ENCODE measurements around the gene GRAP2. TPM values are rescaled to one million over a fixed set of nuclear protein-coding genes. Genes with fewer than 3 reads are reported as not detected.

Gene GRAP2
- 119 and 120 TPM in 2 replicates for total RNA-seq (2011; cell fraction: chromatin; rRNA removed; ENCODE audit: low replicate concordance)
- 83.6 and 92.2 TPM in 2 replicates for total RNA-seq (2011; cell fraction: nucleolus; rRNA removed)
- total RNA-seq (2011; cell fraction: nucleoplasm; rRNA removed) = 114 and 167 TPM in 2 replicates
- total RNA-seq (2014; rRNA removed) = 67.9 and 83.1 TPM in 2 replicates
- total RNA-seq (2014; rRNA removed; fragmentation: Illumina TruSeq; extraction: Trizol) = 43.0 and 46.6 TPM in 2 replicates
- total RNA-seq (2015; rRNA removed; fragmentation: Illumina TruSeq; extraction: Trizol) = 29.5 and 30.2 TPM in 2 replicates
- 62.2 and 71.4 TPM in 2 replicates for total RNA-seq (2021)
- 22.0 and 60.4 TPM in 2 replicates for polyA plus RNA-seq (2011; rRNA removed)
- polyA plus RNA-seq (2011; cell fraction: cytosol; rRNA removed) = 20.3 and 83.5 TPM in 2 replicates
- polyA plus RNA-seq (2011; cell fraction: nucleus; rRNA removed) = 34.5 and 117 TPM in 2 replicates
- 57.6 and 120 TPM in 2 replicates for polyA plus RNA-seq (2012)
- polyA plus RNA-seq (2014; fragmentation: Illumina TruSeq; extraction: Trizol) = 67.6 and 69.5 TPM in 2 replicates
- 1 to 10 TPM; 4.8 to 8.8 TPM for polyA plus RNA-seq (2014; fragmentation: Nextera tagmentation; extraction: Ambion mirVana)
- 76.8 and 88.7 TPM in 2 replicates for polyA plus RNA-seq (2014; rRNA removed)
- 22.0 and 65.1 TPM in 2 replicates for polyA minus RNA-seq (2011; rRNA and poly(A)+ RNA removed)
- 15.4 and 43.7 TPM in 2 replicates for polyA minus RNA-seq (2011; cell fraction: cytosol; rRNA and poly(A)+ RNA removed)
- 24.7 and 46.7 TPM in 2 replicates for polyA minus RNA-seq (2011; cell fraction: nucleus; rRNA and poly(A)+ RNA removed)
- percentile 78 among the genes with signal in this experiment for Bru-seq, nascent RNA
- percentile 59 among the genes with signal in this experiment for BruChase-seq, experiment 1, labeled RNA remaining after a 2-hour chase
- BruChase-seq, experiment 2, labeled RNA remaining after a 6-hour chase = percentile 59 among the genes with signal in this experiment
- long read RNA-seq, experiment 1, transcript GRAP2-202 (7 exons, 1,304 nt) = major isoform, 7 of 51 reads
- long read RNA-seq, experiment 1, partial matches to known transcripts = 18 of 51 reads
- long read RNA-seq, experiment 1, other reads (novel, unspliced or antisense) = 22 of 51 reads
- long read RNA-seq, experiment 2, transcript GRAP2-202 (7 exons, 1,304 nt) = major isoform, 9 of 33 reads
- long read RNA-seq, experiment 2, partial matches to known transcripts = 6 of 33 reads
- long read RNA-seq, experiment 2, other reads (novel, unspliced or antisense) = 17 of 33 reads
- long read RNA-seq, experiment 3, transcript GRAP2-202 (7 exons, 1,304 nt) = major isoform, 6 of 14 reads
- long read RNA-seq, experiment 3, partial matches to known transcripts = 3 of 14 reads
- long read RNA-seq, experiment 3, other reads (novel, unspliced or antisense) = 2 of 14 reads

DNA sequence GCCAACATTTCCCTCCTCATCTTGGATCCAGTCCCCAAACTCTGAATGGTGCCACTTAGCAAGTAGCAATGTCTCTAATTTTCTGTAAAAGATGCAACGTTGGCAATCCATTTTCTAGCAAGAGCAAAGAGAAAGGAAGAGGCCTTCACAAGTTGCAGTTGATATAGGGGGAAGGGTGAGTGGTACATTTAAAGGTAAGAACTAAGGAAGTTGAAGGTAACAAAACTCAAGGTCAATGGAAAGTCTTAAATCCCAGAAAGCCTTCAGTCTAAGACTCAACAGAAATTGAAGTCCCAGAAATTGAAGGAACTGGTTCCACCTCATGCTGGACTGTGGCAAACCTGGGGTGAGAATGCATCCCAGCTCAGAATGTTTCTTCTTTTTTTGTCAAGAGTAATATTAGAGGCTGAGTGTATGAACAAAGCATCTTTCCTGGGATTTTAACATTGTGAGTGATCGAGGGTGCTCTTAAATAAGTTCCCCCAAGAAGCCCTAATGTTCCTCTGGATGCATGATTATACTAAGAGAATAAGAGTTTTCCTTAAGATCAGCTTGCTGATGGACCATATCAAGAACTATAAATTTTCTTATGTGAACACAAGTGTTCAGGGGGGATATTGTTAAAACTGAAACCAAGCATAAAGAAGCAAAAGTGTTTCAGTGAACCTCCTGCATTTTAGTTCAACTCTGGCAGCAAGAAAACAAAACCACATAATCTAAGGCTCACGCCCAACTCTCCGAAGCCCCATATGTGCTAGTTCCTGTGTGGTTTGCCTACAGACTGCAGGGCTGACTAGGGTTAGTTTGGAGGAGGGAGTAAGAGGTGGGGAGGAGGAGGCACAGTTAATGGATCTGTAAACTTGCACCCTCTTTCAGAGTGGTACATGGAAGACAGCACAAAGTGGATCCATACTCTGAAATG, at the start of gene GRAP2:
GRAP2 (plus strand) TSS at position 779 of the 922 bp plus-strand sequence. CDS start 46,023 bp downstream, outside the sequence.
- 0% methylated on average over 4 of the region's 4 CpGs for WGBS (ENCODE audit: insufficient coverage, low coverage, missing lambda C conversion rate)
- Histone ChIP-seq H3K4me2 (ENCODE audit: insufficient read depth, low read length) (peak within 1 kb of the TSS; percentile 65), H3K9me3 (replicated peaks; ENCODE audit: control insufficient read depth, insufficient read depth, low read depth, low read length) (no peaks in the 10 kb centered on the region), H3K79me2 (ENCODE audit: control insufficient read depth, insufficient read depth, low read length) (peaks cover 45% of the 10 kb centered on the region; the same call in 2 of the 3 replicates), H3K4me1 (replicated peaks in 1 of 2; ENCODE audit: control insufficient read depth in 2 of 2, insufficient read depth in 2 of 2, low read length in 2 of 2) (peaks cover 0 to 9% of the 10 kb centered on the region in 2 experiments; a peak in 2 of 5 replicates), H3K9me1 (ENCODE audit: control insufficient read depth, insufficient read depth, low read length) (no peaks in the 10 kb centered on the region), H3K27me3 (ENCODE audit: control insufficient read depth in 2 of 2, insufficient read depth in 2 of 2, low read length in 2 of 2) (no peaks in the 10 kb centered on the region), H3K4me3 (peak within 1 kb of the TSS; percentile 32), H4K20me1 (replicated peaks; ENCODE audit: control insufficient read depth, insufficient read depth, low read length) (no peaks in the 10 kb centered on the region), H3K9ac (ENCODE audit: insufficient read depth in 1 of 2, low read depth in 2 of 2, low read length in 2 of 2) (peak within 1 kb of the TSS; percentile 12 to 34), H2AFZ (ENCODE audit: low read depth, low read length) (peak within 1 kb of the TSS; percentile 77), H3K27ac (ENCODE audit: extremely low read depth, low read depth, low read length) (peak within 1 kb of the TSS; percentile 60; the same call in 1 of the 3 replicates), H3K36me3 (ENCODE audit: control insufficient read depth, insufficient read depth, low read length) (no peaks in the 10 kb centered on the region)
- DNase-seq (ENCODE audit: extremely low read depth in 1 of 4, low spot score in 3 of 4) (peak in 2 of 4 experiments; percentile 32 to 69), FAIRE-seq (peak; percentile 70), ATAC-seq (peak; percentile 91)
- intact Hi-C loops (cut with micrococcal nuclease) (no loop called here), in situ Hi-C loops (cut with MboI) (no loop called here)
- POLR2A ChIA-PET = interaction anchor here (1.0 kb wide), 1 partner anchor 12 kb away, joined by 3 read pairs; no protein-coding TSS in a partner anchor
- CTCF ChIA-PET (ENCODE audit: low intra/inter-chr PET ratio) = no interaction called here
- BruUV-seq (replicated peaks) = no TSS peak
- TF ChIP-seq, protein P1, sequence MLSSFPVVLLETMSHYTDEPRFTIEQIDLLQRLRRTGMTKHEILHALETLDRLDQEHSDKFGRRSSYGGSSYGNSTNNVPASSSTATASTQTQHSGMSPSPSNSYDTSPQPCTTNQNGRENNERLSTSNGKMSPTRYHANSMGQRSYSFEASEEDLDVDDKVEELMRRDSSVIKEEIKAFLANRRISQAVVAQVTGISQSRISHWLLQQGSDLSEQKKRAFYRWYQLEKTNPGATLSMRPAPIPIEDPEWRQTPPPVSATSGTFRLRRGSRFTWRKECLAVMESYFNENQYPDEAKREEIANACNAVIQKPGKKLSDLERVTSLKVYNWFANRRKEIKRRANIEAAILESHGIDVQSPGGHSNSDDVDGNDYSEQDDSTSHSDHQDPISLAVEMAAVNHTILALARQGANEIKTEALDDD (IDR thresholded peaks at IDR 0.05) = peak; percentile 98
- peak; percentile 32 for TF ChIP-seq TBP (optimal IDR thresholded peaks at IDR 0.05; ENCODE audit: low read depth, low read length)
- no peak for TF ChIP-seq ID3 (CRISPR knock-in tag; IDR thresholded peaks at IDR 0.05)
- TF ChIP-seq ID3 (tag; IDR thresholded peaks at IDR 0.05) = no peak
- no peak for TF ChIP-seq ZNF143 (CRISPR knock-in tag; IDR thresholded peaks at IDR 0.05)
- TF ChIP-seq ZNF316 (IDR thresholded peaks at IDR 0.05) = peak; percentile 38; the same call in 1 of the 2 replicates
- TF ChIP-seq BRD9 (IDR thresholded peaks at IDR 0.05; ENCODE audit: low read depth, partially characterized antibody) = no peak
- no peak for TF ChIP-seq HNRNPLL (IDR thresholded peaks at IDR 0.05; ENCODE audit: low read depth, low read length, poor library complexity, severe bottlenecking)
- TF ChIP-seq ZNF263 (CRISPR knock-in tag; IDR thresholded peaks at IDR 0.05; ENCODE audit: borderline replicate concordance) = peak; percentile 59; the same call in 1 of the 2 replicates
- TF ChIP-seq MAZ (CRISPR knock-in tag; conservative IDR thresholded peaks at IDR 0.05 in 1 of 2, IDR thresholded peaks at IDR 0.05 in 1 of 2) = peak in 1 of 2 experiments; percentile 47; a peak in 1 of 4 replicates
- no peak for TF ChIP-seq ZNF695 (CRISPR knock-in tag; IDR thresholded peaks at IDR 0.05)
- peak; percentile 34 for TF ChIP-seq POLR2B (IDR thresholded peaks at IDR 0.05; ENCODE audit: low read depth, partially characterized antibody)

Measured in K562 (cell line).